ENCODE data around the gene NUFIP2.

DNA sequence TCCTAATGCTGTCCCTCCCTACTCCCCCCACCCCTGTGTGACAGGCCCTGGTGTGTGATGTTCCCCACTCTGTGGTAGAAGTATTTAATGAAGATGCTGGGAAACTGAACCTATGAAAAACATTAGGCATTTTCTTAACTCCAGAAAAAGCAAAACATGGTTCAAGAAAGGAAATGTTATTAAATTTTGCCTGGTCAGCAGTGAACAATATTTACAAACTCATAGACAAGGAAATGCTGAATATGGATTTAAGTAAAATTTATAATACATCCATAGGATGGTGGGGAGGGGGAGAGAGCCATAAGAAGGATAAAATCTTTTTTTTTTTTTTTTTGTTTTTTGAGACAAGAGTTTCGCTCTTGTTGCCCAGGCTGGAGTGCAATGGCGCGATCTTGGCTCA lies 58.0 kb downstream of the NUFIP2 start:
- TF ChIP-seq ZNF274 (IDR thresholded peaks at IDR 0.05; ENCODE audit: low read depth, low read length) (no peak), YY1 (IDR thresholded peaks at IDR 0.05; ENCODE audit: insufficient read depth, insufficient read length) (no peak), SUZ12 (IDR thresholded peaks at IDR 0.05; ENCODE audit: extremely low read depth, insufficient read depth, insufficient read length) (no peak)

Measured in NT2/D1 (cell line).